HG02885 (cell line): ENCODE data around the gene CPNE9.
A peak's percentile ranks its signal among the peaks of the same experiment; 100 is the strongest.

ENCODE experiments used
- ATAC-seq: cut with Tn5 transposase; IDR thresholded peaks from one replicate; pipeline ENCODE4 v1.9.1; 2021; ENCODE audit warnings: mild to moderate bottlenecking; ENCODE audit not compliant: unreplicated experiment, poor library complexity

CPNE9 gene

DNA sequence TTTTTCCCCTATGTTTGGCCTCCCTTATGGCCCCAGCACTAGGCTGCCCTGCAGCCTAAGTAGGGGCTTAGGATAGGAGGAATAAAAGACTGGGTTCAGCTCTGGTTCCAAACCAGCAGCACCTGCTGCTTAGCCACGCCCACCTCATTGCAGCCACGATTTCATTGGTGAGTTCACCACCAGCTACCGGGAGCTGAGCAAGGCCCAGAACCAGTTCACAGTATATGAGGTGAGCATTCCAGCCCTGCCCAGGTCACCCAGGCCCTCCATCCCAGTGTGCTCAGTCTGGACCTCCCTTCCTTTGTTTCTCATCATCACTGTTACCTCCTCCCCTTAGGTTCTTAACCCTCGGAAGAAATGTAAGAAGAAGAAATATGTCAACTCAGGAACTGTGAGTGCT, 11.5 kb downstream of the CPNE9 start:
- ATAC-seq: no peak

DNA sequence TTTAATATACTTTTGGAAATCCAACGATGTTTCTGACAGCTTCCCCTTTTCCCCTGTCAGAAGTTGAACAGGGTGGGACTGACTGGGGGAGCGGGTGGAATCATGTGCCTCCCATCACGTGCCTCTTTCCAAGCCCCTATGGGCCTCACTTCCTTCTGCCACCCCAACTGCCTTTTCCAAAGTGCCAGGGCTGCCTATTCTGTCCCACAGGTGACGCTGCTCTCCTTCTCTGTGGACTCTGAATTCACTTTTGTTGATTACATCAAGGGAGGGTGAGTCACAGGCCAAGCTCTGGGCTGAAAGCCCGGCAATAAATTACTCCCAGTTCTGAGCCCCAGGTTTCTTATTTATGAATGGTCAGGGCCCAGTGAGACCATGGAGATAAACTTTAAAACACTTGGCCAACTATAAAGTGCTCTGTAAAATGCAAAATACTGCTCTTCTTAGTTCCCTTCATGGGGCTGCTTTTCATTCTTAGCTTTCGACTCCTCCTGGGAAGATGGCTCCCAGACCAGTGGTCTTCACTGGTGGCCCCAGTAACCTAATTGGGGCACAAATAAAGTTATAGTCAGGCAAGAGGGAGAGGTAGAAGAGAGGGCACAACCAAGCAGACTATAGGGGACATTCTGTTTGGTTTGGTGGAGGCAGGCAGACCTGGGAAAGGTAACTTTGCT, 12.3 kb downstream of the CPNE9 start:
- no peak for ATAC-seq

- ATAC-seq: no peak
These were observed 13.3 kb downstream of the CPNE9 start for GRCh38 chr3:9716801-9717555.

- ATAC-seq: no peak
These were observed 13.9 kb downstream of the CPNE9 start for GRCh38 chr3:9717563-9717962.

DNA sequence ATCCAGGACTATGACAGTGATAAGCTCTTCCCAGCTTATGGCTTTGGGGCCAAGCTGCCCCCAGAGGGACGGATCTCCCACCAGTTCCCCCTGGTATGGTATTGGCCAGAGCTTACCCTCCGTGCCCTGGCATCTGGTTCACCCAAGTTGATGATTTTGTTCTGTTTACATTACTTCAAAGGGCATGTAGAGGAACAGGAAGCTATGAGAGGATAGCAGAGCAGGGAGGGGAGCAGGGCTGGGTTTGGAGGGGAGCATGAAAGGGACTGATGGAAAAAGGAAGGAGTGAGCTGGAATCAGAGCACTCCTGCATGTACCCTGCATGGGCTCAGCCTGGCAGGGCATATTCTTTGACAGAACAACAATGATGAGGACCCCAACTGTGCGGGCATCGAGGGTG, 14.5 kb downstream of the CPNE9 start:
- ATAC-seq: no peak

GRCh38 chr3:9721015-9721699, 17.5 kb downstream of the CPNE9 start:
- ATAC-seq: no peak

GRCh38 chr3:9721700-9722060, 18.0 kb downstream of the CPNE9 start:
- no peak for ATAC-seq

DNA sequence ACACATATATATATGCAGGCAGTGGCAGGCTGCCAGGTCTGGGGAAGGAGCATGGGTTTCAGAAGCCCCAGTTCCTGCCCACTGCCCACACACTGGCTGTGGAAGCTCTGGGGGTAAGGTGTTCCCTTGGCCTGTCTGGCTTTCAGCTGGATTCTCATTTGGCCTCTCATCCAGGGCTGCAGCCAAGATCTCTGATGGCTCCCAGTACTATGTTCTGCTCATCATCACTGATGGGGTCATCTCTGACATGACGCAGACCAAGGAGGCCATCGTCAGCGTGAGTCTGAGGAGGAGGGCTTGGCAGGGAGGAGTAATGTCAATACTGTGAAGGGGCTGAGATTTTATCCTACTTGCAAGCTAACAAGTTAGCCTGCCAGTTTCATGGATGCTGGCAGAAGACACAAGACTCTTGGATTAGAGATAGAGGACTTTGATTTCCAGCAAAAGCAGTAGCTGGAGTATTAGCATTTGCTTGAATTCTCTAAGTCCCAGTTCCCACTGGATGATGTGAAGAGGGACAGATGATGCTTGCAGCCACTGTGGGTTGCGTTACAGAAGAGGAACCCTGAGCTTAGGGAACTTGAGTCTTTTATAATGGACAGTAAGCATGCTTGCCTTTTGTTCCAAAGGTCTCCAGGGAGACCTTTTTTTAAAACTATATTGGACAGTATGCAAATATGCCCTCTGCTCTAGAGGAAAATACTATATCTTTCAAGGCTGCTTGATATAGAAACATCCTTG, 22.3 kb downstream of the CPNE9 start:
- no peak for ATAC-seq

DNA sequence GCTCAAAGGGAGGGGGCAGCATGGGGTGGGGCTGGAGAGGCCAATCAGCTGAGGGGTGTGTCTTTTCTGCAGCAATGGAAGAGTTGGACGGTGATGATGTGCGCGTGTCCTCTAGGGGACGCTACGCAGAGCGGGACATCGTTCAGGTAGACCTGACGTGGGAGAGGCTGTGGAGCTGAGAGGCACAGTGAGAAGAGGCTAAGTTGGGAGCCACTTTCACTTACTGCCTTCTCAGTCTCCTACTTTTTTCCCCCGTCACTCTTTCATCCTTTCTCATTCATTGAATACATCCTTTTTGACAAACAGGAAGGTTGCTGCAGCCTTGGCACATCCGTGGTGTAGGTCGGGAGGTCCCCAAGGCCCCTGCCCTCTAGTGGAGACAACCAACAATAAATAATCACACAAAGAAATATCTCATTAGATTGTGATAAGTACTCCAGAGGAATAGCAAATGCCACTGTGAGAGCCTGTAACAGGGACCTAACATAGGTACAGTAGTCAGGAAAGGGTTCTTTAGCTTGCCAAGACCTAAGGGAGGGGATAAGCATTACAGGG, 23.5 kb downstream of the CPNE9 start:
- no peak for ATAC-seq

DNA sequence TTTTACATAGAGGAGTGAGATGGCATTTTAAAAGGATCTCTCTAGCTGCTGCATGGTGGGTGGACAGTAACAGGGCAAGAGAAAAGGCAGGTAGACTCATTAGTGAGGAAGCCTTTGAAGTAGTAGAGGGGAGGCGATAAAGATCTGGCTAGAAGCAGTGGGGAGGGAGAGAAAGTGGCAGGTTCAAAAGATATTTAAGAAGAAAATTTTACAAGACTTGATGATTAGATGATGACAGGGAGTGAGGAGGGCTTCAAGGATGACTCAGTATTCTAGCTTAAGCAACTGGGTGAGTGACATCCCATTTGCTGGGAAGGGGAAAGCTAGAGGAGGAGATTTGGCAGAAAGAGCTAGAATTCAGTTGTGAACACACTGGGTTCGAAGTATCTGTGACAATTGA, 24.1 kb downstream of the CPNE9 start:
- ATAC-seq: no peak

DNA sequence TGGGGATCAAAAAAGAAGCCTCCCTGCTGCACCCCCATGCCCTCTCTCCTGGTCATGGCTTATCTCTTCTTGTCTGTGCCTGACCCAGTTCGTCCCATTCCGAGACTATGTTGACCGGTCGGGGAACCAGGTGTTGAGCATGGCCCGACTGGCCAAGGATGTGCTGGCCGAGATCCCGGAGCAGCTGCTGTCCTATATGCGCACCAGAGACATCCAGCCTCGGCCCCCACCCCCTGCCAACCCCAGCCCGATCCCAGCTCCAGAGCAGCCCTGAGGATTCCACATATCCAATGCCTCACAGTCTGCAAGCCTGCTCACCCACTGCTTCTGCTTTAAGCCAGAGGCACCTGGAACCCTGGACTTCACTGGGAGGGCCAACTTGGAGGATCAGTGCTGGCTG, 25.8 kb downstream of the CPNE9 start:
- no peak for ATAC-seq

DNA sequence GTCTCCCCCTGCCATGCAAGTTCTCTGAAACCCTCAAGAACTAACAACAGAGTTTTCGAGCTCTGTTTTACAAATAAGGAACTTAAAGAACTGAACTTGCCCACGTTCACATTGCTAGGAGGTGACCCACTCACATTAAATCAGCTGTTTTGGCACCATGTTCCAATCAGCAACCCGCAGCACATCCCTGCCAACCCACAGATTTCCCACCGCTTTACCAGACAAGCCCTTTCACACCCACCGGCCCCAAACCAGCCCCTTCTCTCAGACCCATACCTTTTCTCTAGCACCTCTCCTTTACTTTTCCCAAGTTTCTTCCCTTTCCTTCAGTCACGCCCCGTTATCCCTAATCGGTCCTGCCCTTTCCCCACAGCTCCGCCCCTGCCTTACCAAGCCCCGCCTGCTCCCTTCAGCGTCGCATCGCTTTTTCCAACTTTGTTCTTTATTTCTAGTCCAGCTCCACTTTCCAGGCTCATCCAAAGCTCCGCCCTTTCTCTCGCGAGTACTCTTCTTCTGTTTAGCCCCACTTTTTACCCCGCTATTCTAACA, 27.1 kb downstream of the CPNE9 start:
- ATAC-seq: peak; percentile 42

DNA sequence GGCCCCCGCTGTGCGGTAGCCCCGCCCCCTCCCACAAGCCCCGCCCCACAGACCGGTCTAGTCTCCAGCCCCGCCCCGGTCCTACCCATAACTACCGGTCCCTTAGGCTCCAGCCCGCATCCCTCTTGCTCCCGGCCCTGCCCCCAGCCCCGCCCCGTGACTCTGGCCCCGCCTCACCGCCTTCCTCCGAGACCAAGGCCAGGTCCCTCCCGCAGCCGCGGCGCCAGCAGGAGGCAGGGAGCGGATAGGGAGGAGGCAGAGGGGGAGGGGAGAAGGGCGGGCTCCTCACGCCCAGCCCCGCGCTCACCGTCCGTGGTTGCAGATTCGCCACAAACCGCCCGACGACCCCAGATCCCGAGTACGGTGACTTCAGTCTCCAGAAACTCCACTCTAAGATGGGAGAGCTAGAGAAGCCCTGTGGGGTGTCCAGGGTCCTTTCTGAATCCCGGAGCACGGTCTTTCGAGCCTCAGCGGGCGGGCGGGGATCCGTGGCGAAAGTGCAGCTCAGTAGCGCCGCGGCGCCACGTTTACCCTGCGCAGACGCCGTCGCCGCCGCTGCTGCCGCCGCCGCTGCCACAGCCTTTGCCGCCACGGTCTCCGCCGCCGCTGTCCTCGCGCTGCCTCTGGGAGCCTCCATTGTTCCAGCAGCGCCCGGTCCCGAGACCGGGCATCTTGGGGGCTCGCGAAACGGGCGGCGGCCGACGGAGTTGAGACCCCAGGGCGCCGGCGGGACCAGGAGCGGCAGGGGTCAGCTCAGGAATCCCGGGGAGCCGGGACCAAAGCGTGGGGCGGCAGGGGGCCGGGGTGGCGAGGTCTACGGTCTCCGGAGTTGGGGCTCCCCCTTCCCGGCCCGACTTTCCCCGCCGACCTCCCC, 27.8 kb downstream of the CPNE9 start, which contains the start of gene BRPF1:
TSS of gene BRPF1 (plus strand) at position 530 of the 874 bp plus-strand sequence. CDS start 2,406 bp downstream, outside the sequence.
- peak; percentile 96 for ATAC-seq

GRCh38 chr3:9732080-9732739, 28.6 kb downstream of the CPNE9 start:
- ATAC-seq: peak; percentile 8

- no peak for ATAC-seq
These were observed 29.1 kb downstream of the CPNE9 start for GRCh38 chr3:9732740-9733115.

DNA sequence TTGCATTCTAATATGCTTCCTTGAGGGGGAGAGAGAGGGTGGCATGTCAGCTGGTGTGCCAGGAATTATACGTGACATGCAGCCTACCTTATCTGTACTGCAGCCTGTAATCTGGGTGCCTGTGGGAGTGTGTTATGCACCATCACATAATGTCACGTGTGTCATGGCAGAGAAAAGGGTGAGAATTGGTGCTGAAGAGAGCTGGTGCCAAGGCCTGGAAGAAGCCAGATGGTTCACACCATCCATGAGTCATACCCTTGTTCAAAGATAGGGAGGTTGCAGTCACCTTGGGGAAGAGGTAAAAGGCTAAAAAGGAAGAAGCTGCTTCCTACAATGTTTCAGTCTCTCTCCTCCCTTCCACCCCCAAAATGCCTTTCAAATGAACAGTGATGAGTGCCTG, 33.2 kb downstream of the CPNE9 start:
- no peak for ATAC-seq

DNA sequence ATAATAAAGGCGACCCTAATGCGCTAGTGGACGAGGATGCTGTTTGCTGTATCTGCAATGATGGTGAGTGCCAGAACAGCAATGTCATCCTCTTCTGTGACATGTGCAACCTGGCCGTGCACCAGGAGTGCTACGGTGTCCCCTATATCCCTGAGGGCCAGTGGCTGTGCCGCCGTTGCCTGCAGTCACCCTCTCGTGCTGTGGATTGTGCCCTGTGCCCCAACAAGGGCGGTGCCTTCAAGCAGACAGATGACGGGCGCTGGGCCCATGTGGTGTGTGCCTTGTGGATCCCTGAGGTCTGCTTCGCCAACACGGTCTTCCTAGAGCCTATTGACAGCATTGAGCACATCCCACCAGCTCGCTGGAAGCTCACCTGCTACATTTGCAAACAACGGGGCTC, 35.5 kb downstream of the CPNE9 start:
- ATAC-seq: no peak

DNA sequence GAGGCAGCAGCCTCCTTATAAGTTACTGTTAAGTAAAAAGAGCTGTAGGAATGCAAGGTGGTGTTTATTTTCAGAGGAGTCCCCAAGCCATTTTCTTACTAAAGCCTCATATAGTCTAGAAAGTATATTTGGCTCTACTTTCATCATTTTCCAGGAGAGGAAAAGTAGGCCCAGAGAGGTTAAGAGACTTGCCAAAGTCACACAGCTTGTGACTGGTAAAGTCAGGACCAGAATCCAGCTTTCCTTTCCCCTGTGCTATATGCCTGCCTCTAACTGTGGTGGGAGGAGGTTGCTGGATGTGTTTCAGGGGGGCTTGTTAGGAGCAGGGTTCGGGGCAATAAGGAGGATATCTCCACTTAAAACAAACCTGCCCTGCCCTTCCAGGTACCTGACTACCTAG, 38.9 kb downstream of the CPNE9 start:
- ATAC-seq: no peak

DNA sequence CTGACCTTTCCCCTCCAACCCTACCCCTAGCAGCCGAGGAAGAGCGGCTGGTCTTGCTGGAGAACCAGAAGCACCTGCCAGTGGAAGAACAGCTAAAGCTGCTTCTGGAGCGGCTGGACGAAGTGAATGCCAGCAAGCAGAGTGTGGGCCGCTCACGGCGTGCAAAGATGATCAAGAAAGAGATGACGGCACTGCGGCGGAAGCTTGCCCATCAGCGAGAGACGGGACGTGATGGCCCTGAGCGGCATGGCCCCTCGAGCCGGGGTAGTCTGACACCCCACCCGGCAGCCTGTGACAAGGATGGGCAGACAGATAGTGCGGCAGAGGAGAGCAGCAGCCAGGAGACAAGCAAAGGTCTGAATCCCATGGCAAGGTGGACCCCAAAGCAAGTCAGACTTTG, 39.9 kb downstream of the CPNE9 start:
- no peak for ATAC-seq
